Thyroid gland (tissue), 4 donors: ENCODE measurements around the gene STX1A.
"Not testable (repeated sequence)": the region's sequence is repeated elsewhere in the genome, so short reads cannot be mapped to it uniquely, and the experiment has no call there.

ENCODE experiments used
- CTCF ChIP-seq, 6 experiments: fragments of 200-600 bp in 3 of 6; fragments of 450-650 bp in 3 of 6; sonication (generic) in 3 of 6; IDR thresholded peaks; one replicate each; pipeline ENCODE4 v1.5.1; 2016 to 2019; ENCODE audit warnings: antibody characterized with exemption in 6 of 6, mild to moderate bottlenecking in 2 of 6, inconsistent platforms in 1 of 6, moderate library complexity in 1 of 6
- POLR2A ChIP-seq, 2 donors: fragments of 450-650 bp; IDR thresholded peaks; one replicate each; pipeline ENCODE4 v1.6.1; 2017; ENCODE audit warnings: antibody characterized with exemption in 2 of 2, mild to moderate bottlenecking in 2 of 2, moderate library complexity in 1 of 2

- TF ChIP-seq CTCF, POLR2A (IDR thresholded peaks at IDR 0.05): not testable (repeated sequence)
Observed at GRCh38 chr7:73713319-73713718, 6.2 kb downstream of the STX1A start.
